ENCODE results near the gene ARAP2.

Gene ARAP2

DNA sequence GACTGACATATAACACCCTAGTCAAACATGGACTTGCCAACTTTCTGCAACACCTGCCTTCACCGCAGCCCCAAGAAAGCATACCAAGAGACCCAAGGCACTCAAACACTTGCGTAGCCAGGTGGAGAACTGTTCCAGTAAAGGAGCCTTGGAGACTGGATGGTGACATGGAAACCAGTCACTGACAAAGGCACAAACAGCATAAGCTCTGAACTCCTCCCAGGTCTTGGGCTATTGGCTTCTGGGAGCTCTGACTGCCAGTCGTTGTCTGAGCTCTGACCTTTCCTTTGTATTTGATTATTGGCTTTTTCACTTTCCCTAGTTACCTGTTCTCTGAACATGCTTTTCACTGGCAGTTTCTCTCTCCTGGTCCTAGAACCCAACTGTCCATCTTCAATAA, 38.3 kb downstream of the ARAP2 start:
- no CpG with 5 or more reads among the region's 3 CpGs for whole genome bisulfite sequencing, 2 donors (ENCODE audit: extremely low coverage in 2 of 2, insufficient read length in 2 of 2, insufficient replicate concordance in 1 of 2)
- Histone ChIP-seq H2AK5ac (ENCODE audit: low read depth, low read length) (no peak overlapping the region), H3K79me1 (ENCODE audit: low read depth, low read length) (no peaks in the 10 kb centered on the region)

DNA sequence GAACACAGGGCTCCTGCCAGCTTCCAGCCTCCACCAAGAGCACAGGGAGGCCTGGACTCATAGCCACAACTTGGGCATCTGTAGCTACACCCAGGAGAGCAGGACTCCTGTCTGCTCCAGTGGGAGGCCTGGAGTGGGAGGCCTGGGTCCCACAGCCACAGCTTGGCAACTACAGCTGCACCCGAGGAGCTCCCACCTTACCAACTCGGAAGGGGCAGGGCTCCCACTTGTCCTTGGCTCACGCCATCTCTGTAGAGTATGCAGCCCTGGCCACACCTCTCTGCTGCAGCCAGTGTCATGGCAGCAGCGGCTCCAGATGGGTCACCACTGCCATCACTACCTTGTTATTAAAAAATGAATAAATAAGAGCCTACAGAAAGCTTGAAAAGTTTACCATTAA, 45.5 kb downstream of the ARAP2 start:
- H3K4me1 ChIP-seq (ENCODE audit: control insufficient read depth in 2 of 2, insufficient read depth in 1 of 2, low read depth in 1 of 2, low read length in 2 of 2) = no peaks in the 10 kb centered on the region
- no peak overlapping the region for H2BK5ac ChIP-seq (ENCODE audit: low read length)
- WGBS, 2 donors (ENCODE audit: extremely low coverage in 2 of 2, insufficient read length in 2 of 2, insufficient replicate concordance in 1 of 2) = no CpG with 5 or more reads among the region's 4 CpGs
- H4K91ac ChIP-seq (ENCODE audit: low read depth, low read length, poor library complexity) = no peak overlapping the region
- peak overlapping the region; percentile 48 for H4K8ac ChIP-seq (ENCODE audit: low read depth, low read length)
- no peak overlapping the region for H3K23ac ChIP-seq (ENCODE audit: low read depth, low read length, poor library complexity)
- peaks cover 2% of the 10 kb centered on the region for H3K79me1 ChIP-seq (ENCODE audit: low read depth, low read length)
- H2AK5ac ChIP-seq (ENCODE audit: low read depth, low read length) = no peak overlapping the region
- H3K18ac ChIP-seq (ENCODE audit: low read length) = peak overlapping the region; percentile 44
- H3K14ac ChIP-seq (ENCODE audit: low read length) = no peak overlapping the region
- no peaks in the 10 kb centered on the region for H3K36me3 ChIP-seq (replicated peaks in 1 of 2; ENCODE audit: control insufficient read depth in 2 of 2, insufficient read depth in 2 of 2, low read length in 2 of 2)
- H3K4ac ChIP-seq (ENCODE audit: low read length) = no peak overlapping the region
- H2BK120ac ChIP-seq (ENCODE audit: low read depth, low read length) = no peak overlapping the region
- no peak overlapping the region for H2AFZ ChIP-seq (ENCODE audit: low read length)
- no peak overlapping the region for H3K4me3 ChIP-seq (ENCODE audit: low read length in 2 of 2)
- H3K9me3 ChIP-seq (replicated peaks in 1 of 2; ENCODE audit: control insufficient read depth in 2 of 2, insufficient read depth in 1 of 2, low read depth in 1 of 2, low read length in 2 of 2) = no peaks in the 10 kb centered on the region
- H3K27me3 ChIP-seq (ENCODE audit: control insufficient read depth in 3 of 3, insufficient read depth in 3 of 3, low read depth in 1 of 3, low read length in 3 of 3) = no peaks in the 10 kb centered on the region
- no peak for DNase-seq (ENCODE audit: low spot score)
- no peak overlapping the region for H3K9ac ChIP-seq (ENCODE audit: low read depth, low read length, poor library complexity)
- no peak overlapping the region for H2BK15ac ChIP-seq (ENCODE audit: low read length)
- no peak overlapping the region for H3K27ac ChIP-seq (replicated peaks; ENCODE audit: low read length)
- H3K4me2 ChIP-seq (ENCODE audit: insufficient read depth, low read length, poor library complexity, severe bottlenecking) = no peak overlapping the region
- no peak overlapping the region for H2BK12ac ChIP-seq (ENCODE audit: low read length)

More for the DNA sequence above, 38.3 kb downstream of the ARAP2 start:
- Histone ChIP-seq H3K27ac (replicated peaks; ENCODE audit: low read length) (no peak overlapping the region), H3K36me3 (replicated peaks in 1 of 2; ENCODE audit: control insufficient read depth in 2 of 2, insufficient read depth in 2 of 2, low read length in 2 of 2) (no peaks in the 10 kb centered on the region), H3K9ac (ENCODE audit: low read depth, low read length, poor library complexity) (no peak overlapping the region), H3K23ac (ENCODE audit: low read depth, low read length, poor library complexity) (no peak overlapping the region), H3K4me2 (ENCODE audit: insufficient read depth, low read length, poor library complexity, severe bottlenecking) (no peak overlapping the region), H2BK12ac (ENCODE audit: low read length) (no peak overlapping the region), H3K27me3 (ENCODE audit: control insufficient read depth in 3 of 3, insufficient read depth in 3 of 3, low read depth in 1 of 3, low read length in 3 of 3) (no peaks in the 10 kb centered on the region), H3K14ac (ENCODE audit: low read length) (no peak overlapping the region), H3K18ac (ENCODE audit: low read length) (no peak overlapping the region), H2BK120ac (ENCODE audit: low read depth, low read length) (no peak overlapping the region), H4K91ac (ENCODE audit: low read depth, low read length, poor library complexity) (no peak overlapping the region), H3K4me1 (ENCODE audit: control insufficient read depth in 2 of 2, insufficient read depth in 1 of 2, low read depth in 1 of 2, low read length in 2 of 2) (peaks cover 4 to 13% of the 10 kb centered on the region in 2 donors), H3K9me3 (replicated peaks in 1 of 2; ENCODE audit: control insufficient read depth in 2 of 2, insufficient read depth in 1 of 2, low read depth in 1 of 2, low read length in 2 of 2) (no peaks in the 10 kb centered on the region), H2BK5ac (ENCODE audit: low read length) (no peak overlapping the region), H3K4me3 (ENCODE audit: low read length in 2 of 2) (no peak overlapping the region), H4K8ac (ENCODE audit: low read depth, low read length) (no peak overlapping the region), H2AFZ (ENCODE audit: low read length) (peak overlapping the region; percentile 2), H3K4ac (ENCODE audit: low read length) (no peak overlapping the region), H2BK15ac (ENCODE audit: low read length) (no peak overlapping the region)
- no peak for DNase-seq (ENCODE audit: low spot score)

DNA sequence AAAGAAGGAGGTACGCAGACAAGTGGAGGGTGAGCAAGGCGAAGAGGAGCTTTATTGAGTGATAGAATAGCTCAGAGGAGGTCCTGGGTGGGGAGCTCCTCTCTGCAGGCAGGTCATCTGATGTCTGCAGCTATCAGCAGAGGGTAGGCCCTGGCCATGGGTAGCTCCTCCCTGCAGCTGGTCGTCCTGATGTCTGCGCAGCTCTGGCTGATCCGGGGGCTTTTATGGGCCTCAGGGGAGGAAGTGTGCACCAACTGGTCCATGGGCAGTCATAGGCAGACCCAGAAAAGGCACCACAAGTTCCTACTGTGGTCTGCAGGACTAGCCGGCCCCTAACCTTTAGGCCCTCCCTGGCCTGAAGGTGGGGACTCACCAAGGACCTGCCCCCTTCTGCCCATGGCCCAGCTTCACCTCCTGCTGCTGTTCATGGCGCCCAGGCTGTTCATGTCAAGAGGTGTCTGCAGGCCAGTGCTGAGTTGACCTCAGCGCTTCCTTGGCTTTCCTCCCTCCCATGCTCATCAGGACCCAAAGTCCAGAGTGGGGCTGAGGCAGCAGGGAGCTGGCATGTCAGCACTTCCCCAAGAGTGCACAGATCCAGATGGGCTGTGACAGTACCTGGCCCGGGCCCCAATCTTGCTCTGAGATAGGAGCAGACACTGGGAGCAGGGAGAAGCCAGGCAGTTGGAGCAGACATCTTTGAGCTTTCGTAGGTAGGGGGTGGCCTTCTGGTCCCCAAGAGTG, 46.1 kb downstream of the ARAP2 start:
- Histone ChIP-seq H3K18ac (ENCODE audit: low read length) (peak overlapping the region; percentile 44), H2BK5ac (ENCODE audit: low read length) (no peak overlapping the region), H3K4me1 (ENCODE audit: control insufficient read depth in 2 of 2, insufficient read depth in 1 of 2, low read depth in 1 of 2, low read length in 2 of 2) (no peaks in the 10 kb centered on the region), H3K9me3 (replicated peaks in 1 of 2; ENCODE audit: control insufficient read depth in 2 of 2, insufficient read depth in 1 of 2, low read depth in 1 of 2, low read length in 2 of 2) (no peaks in the 10 kb centered on the region), H4K8ac (ENCODE audit: low read depth, low read length) (no peak overlapping the region), H3K4ac (ENCODE audit: low read length) (no peak overlapping the region), H2BK15ac (ENCODE audit: low read length) (no peak overlapping the region), H4K91ac (ENCODE audit: low read depth, low read length, poor library complexity) (no peak overlapping the region), H2AFZ (ENCODE audit: low read length) (no peak overlapping the region), H3K36me3 (replicated peaks in 1 of 2; ENCODE audit: control insufficient read depth in 2 of 2, insufficient read depth in 2 of 2, low read length in 2 of 2) (no peaks in the 10 kb centered on the region), H3K9ac (ENCODE audit: low read depth, low read length, poor library complexity) (no peak overlapping the region), H3K23ac (ENCODE audit: low read depth, low read length, poor library complexity) (no peak overlapping the region), H3K4me2 (ENCODE audit: insufficient read depth, low read length, poor library complexity, severe bottlenecking) (no peak overlapping the region), H2AK5ac (ENCODE audit: low read depth, low read length) (peak overlapping the region; percentile 43), H3K79me1 (ENCODE audit: low read depth, low read length) (peaks cover 2% of the 10 kb centered on the region), H2BK12ac (ENCODE audit: low read length) (peak overlapping the region; percentile 90), H2BK120ac (ENCODE audit: low read depth, low read length) (no peak overlapping the region), H3K27me3 (ENCODE audit: control insufficient read depth in 3 of 3, insufficient read depth in 3 of 3, low read depth in 1 of 3, low read length in 3 of 3) (no peaks in the 10 kb centered on the region), H3K27ac (replicated peaks; ENCODE audit: low read length) (no peak overlapping the region), H3K4me3 (ENCODE audit: low read length in 2 of 2) (no peak overlapping the region), H3K14ac (ENCODE audit: low read length) (no peak overlapping the region)
- WGBS, 2 donors (ENCODE audit: extremely low coverage in 2 of 2, insufficient read length in 2 of 2, insufficient replicate concordance in 1 of 2) = no CpG with 5 or more reads among the region's 10 CpGs
- no peak for DNase-seq (ENCODE audit: low spot score)

DNA sequence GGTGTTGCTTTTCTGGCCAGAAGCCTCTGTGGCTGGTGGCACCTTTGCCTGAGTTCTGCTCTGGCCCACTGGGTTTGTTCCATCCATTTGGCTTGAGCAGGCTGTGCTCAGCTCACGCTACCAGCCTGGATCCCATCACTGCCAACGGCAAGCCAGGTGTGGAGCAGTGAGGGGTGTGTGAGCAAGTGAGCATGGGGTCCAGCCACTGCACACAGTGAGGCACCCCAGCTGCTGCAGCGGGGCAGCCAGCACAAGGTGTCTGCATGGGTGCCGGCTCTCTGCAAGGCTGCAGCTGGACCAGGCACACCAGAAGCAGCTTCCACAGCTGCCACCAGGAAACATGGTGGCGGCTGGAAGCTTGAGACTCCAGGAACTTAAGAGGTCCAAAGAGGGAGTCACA, 46.8 kb downstream of the ARAP2 start:
- H2AK5ac ChIP-seq (ENCODE audit: low read depth, low read length) = no peak overlapping the region
- no peak overlapping the region for H2BK5ac ChIP-seq (ENCODE audit: low read length)
- no peaks in the 10 kb centered on the region for H3K9me3 ChIP-seq (replicated peaks in 1 of 2; ENCODE audit: control insufficient read depth in 2 of 2, insufficient read depth in 1 of 2, low read depth in 1 of 2, low read length in 2 of 2)
- peak overlapping the region in 1 of 2 donors; percentile 2 for H3K4me3 ChIP-seq (ENCODE audit: low read length in 2 of 2)
- H3K14ac ChIP-seq (ENCODE audit: low read length) = peak overlapping the region; percentile 56
- peak overlapping the region; percentile 80 for H3K18ac ChIP-seq (ENCODE audit: low read length)
- peak overlapping the region; percentile 65 for H3K23ac ChIP-seq (ENCODE audit: low read depth, low read length, poor library complexity)
- H3K79me1 ChIP-seq (ENCODE audit: low read depth, low read length) = peaks cover 2% of the 10 kb centered on the region
- H3K4me1 ChIP-seq (ENCODE audit: control insufficient read depth in 2 of 2, insufficient read depth in 1 of 2, low read depth in 1 of 2, low read length in 2 of 2) = no peaks in the 10 kb centered on the region
- H2BK120ac ChIP-seq (ENCODE audit: low read depth, low read length) = no peak overlapping the region
- no peaks in the 10 kb centered on the region for H3K36me3 ChIP-seq (replicated peaks in 1 of 2; ENCODE audit: control insufficient read depth in 2 of 2, insufficient read depth in 2 of 2, low read length in 2 of 2)
- no peak overlapping the region for H2AFZ ChIP-seq (ENCODE audit: low read length)
- H3K27me3 ChIP-seq (ENCODE audit: control insufficient read depth in 3 of 3, insufficient read depth in 3 of 3, low read depth in 1 of 3, low read length in 3 of 3) = no peaks in the 10 kb centered on the region
- no CpG with 5 or more reads among the region's 5 CpGs for whole genome bisulfite sequencing, 2 donors (ENCODE audit: extremely low coverage in 2 of 2, insufficient read length in 2 of 2, insufficient replicate concordance in 1 of 2)
- H4K8ac ChIP-seq (ENCODE audit: low read depth, low read length) = no peak overlapping the region
- peak overlapping the region; percentile 4 for H3K9ac ChIP-seq (ENCODE audit: low read depth, low read length, poor library complexity)
- peak overlapping the region; percentile 84 for H2BK12ac ChIP-seq (ENCODE audit: low read length)
- no peak overlapping the region for H3K4me2 ChIP-seq (ENCODE audit: insufficient read depth, low read length, poor library complexity, severe bottlenecking)
- no peak overlapping the region for H2BK15ac ChIP-seq (ENCODE audit: low read length)
- no peak overlapping the region for H3K27ac ChIP-seq (replicated peaks; ENCODE audit: low read length)
- no peak for DNase-seq (ENCODE audit: low spot score)
- no peak overlapping the region for H4K91ac ChIP-seq (ENCODE audit: low read depth, low read length, poor library complexity)
- no peak overlapping the region for H3K4ac ChIP-seq (ENCODE audit: low read length)
